K562 (cell line): ENCODE data around the gene FAAP100. TPM values are rescaled to one million over a fixed set of nuclear protein-coding genes. Genes with fewer than 3 reads are reported as not detected.

Experiments used
- BHLHE40 ChIP-seq: IDR thresholded peaks from 2 replicates; pipeline ENCODE4 v1.6.1; 2011; ENCODE audit warnings: low read length, improper control_type of control experiment
- BRD4 ChIP-seq: fragments of 200-600 bp; sonication (generic); IDR thresholded peaks from 2 replicates; pipeline ENCODE4 v1.6.1; 2017; ENCODE audit warnings: inconsistent platforms
- BRF1 ChIP-seq: IDR thresholded peaks from 3 replicates; pipeline ENCODE4 v1.6.1; 2011; ENCODE audit warnings: borderline replicate concordance, mild to moderate bottlenecking; ENCODE audit not compliant: insufficient read length; ENCODE audit errors: extremely low read depth
- CREB3L1 ChIP-seq: fragments of 450-650 bp; IDR thresholded peaks from 2 replicates; pipeline ENCODE4 v1.6.1; 2014; ENCODE audit warnings: low read depth, mild to moderate bottlenecking, moderate library complexity, borderline replicate concordance
- MTA2 ChIP-seq: fragments of 450-650 bp; IDR thresholded peaks from 2 replicates; pipeline ENCODE4 v1.6.1; 2016; ENCODE audit warnings: low read depth
- NCOA2 ChIP-seq, 2 experiments: fragments of 450-650 bp; IDR thresholded peaks; 2 replicates each; pipeline ENCODE4 v1.6.1; 2018; ENCODE audit warnings: mild to moderate bottlenecking in 2 of 2, moderate library complexity in 1 of 2; ENCODE audit not compliant: partially characterized antibody in 2 of 2
- NKRF ChIP-seq: fragments of 450-650 bp; IDR thresholded peaks from 2 replicates; pipeline ENCODE4 v1.6.1; 2016; ENCODE audit warnings: borderline replicate concordance
- NR2C2 ChIP-seq, 2 experiments: fragments of 200-800 bp in 1 of 2; sonication (Bioruptor generic) in 1 of 2; sonication (generic) in 1 of 2; formaldehyde crosslinking in 1 of 2; IDR thresholded peaks; 2 replicates each; pipeline versions ENCODE4 v1.6.1 to v1.8.0; 2016 to 2022; ENCODE audit warnings: mild to moderate bottlenecking in 1 of 2, missing compliant biosample characterization in 1 of 2, missing genetic modification characterization in 1 of 2, missing genetic modification reagents in 1 of 2
- PRMT5 ChIP-seq: sonication (generic); formaldehyde crosslinking; IDR thresholded peaks from 2 replicates; pipeline ENCODE4 v1.5.0; 2020; ENCODE audit warnings: missing genetic modification reagents
- TAL1 ChIP-seq: fragments of 450-650 bp; IDR thresholded peaks from 2 replicates; pipeline ENCODE4 v1.6.1; 2016; ENCODE audit warnings: mild to moderate bottlenecking
- XRCC5 ChIP-seq: fragments of 200-400 bp; formaldehyde crosslinking; IDR thresholded peaks from 2 replicates; pipeline ENCODE4 v1.6.1; 2017; ENCODE audit warnings: low read depth, mild to moderate bottlenecking, low read length
- ZNF124 ChIP-seq: sonication (generic); formaldehyde crosslinking; IDR thresholded peaks from 2 replicates; pipeline ENCODE4 v1.8.1; 2022; ENCODE audit warnings: missing genetic modification reagents
- ZNF41 ChIP-seq: fragments of 250-450 bp; sonication (Bioruptor Pico); conservative IDR thresholded peaks from 2 replicates; pipeline ENCODE4 v1.4.0; 2020; ENCODE audit warnings: mild to moderate bottlenecking
- ZNF695 ChIP-seq: fragments of 450-650 bp; formaldehyde crosslinking; IDR thresholded peaks from 2 replicates; pipeline ENCODE4 v1.4.0; 2020; ENCODE audit warnings: mild to moderate bottlenecking, moderate library complexity
- ZSCAN29 ChIP-seq: fragments of 450-650 bp; IDR thresholded peaks from 2 replicates; pipeline ENCODE4 v1.6.1; 2017
- polyA plus RNA-seq, 8 experiments: library from polyadenylated mRNA; depleted of rRNA in 4 of 8; stranded (reverse) in 5 of 8; unstranded in 3 of 8; fragments of >200 nt; fragmentation: Nextera tagmentation in 2 of 8; fragmentation: Illumina TruSeq in 1 of 8; extraction: Ambion mirVana in 2 of 8; extraction: Trizol in 1 of 8; gene quantifications; 2 replicates each; pipeline versions ENCODE4 v1.2.1 to v1.2.3, GENCODE V29; 2011 to 2014; ENCODE audit warnings: inconsistent platforms in 1 of 8, missing spikeins in 1 of 8
- total RNA-seq, 7 experiments: library from RNA; depleted of rRNA in 6 of 7; stranded (reverse); fragments of >200 nt in 6 of 7; fragmentation: Illumina TruSeq in 2 of 7; extraction: Trizol in 2 of 7; gene quantifications; 2 replicates each; pipeline versions ENCODE4 v1.2.1 to v1.2.3, GENCODE V29; 2011 to 2021; ENCODE audit warnings: low replicate concordance in 1 of 7
- TF ChIP-seq, protein P1 (sequence below): fragments of 150-350 bp; IDR thresholded peaks from 2 replicates; pipeline ENCODE4 v1.6.1; 2014; ENCODE audit warnings: low read depth, mild to moderate bottlenecking, low read length, borderline replicate concordance
- TF ChIP-seq, protein P2 (sequence below): fragments of 450-650 bp; IDR thresholded peaks from 2 replicates; pipeline ENCODE4 v1.6.1; 2018; ENCODE audit not compliant: partially characterized antibody

FAAP100 gene
- total and polyA plus RNA-seq, 9 of the 15 experiments (the other 6 are each of a cell fraction or from before 2014, with no cell fraction given), result 0.31 to 51.2 (median 12.6) TPM

- TF ChIP-seq, protein P1, sequence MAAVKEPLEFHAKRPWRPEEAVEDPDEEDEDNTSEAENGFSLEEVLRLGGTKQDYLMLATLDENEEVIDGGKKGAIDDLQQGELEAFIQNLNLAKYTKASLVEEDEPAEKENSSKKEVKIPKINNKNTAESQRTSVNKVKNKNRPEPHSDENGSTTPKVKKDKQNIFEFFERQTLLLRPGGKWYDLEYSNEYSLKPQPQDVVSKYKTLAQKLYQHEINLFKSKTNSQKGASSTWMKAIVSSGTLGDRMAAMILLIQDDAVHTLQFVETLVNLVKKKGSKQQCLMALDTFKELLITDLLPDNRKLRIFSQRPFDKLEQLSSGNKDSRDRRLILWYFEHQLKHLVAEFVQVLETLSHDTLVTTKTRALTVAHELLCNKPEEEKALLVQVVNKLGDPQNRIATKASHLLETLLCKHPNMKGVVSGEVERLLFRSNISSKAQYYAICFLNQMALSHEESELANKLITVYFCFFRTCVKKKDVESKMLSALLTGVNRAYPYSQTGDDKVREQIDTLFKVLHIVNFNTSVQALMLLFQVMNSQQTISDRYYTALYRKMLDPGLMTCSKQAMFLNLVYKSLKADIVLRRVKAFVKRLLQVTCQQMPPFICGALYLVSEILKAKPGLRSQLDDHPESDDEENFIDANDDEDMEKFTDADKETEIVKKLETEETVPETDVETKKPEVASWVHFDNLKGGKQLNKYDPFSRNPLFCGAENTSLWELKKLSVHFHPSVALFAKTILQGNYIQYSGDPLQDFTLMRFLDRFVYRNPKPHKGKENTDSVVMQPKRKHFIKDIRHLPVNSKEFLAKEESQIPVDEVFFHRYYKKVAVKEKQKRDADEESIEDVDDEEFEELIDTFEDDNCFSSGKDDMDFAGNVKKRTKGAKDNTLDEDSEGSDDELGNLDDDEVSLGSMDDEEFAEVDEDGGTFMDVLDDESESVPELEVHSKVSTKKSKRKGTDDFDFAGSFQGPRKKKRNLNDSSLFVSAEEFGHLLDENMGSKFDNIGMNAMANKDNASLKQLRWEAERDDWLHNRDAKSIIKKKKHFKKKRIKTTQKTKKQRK, result no peak
- TF ChIP-seq TAL1, result no peak
- TF ChIP-seq BRF1, result no peak
- TF ChIP-seq NCOA2 (IDR thresholded peaks at IDR 0.05; ENCODE audit: partially characterized antibody in 2 of 2), result no peak
- no peak; the same call in 1 of the 2 replicates for TF ChIP-seq ZNF124 (CRISPR knock-in tag)
- TF ChIP-seq XRCC5, result 0 out of 2 replicates have a peak, but pooled peaks have one; percentile 42
- no peak for TF ChIP-seq ZNF695 (CRISPR knock-in tag)
- TF ChIP-seq BRD4, result no peak
- no peak for TF ChIP-seq ZNF41
- no peak for TF ChIP-seq BHLHE40
- TF ChIP-seq CREB3L1, result no peak
- TF ChIP-seq ZSCAN29, result no peak
- TF ChIP-seq NKRF, result 0 out of 2 replicates have a peak, but pooled peaks have one; percentile 8
- no peak for TF ChIP-seq MTA2
- TF ChIP-seq NR2C2 (CRISPR knock-in tag; IDR thresholded peaks at IDR 0.05), result 0 out of 2 replicates have a peak, but pooled peaks have one; percentile 53
- TF ChIP-seq NR2C2 (tag; IDR thresholded peaks at IDR 0.05), result peak; percentile 62; the same call in 1 of the 2 replicates
- TF ChIP-seq PRMT5 (CRISPR knock-in tag), result no peak
- TF ChIP-seq, protein P2, sequence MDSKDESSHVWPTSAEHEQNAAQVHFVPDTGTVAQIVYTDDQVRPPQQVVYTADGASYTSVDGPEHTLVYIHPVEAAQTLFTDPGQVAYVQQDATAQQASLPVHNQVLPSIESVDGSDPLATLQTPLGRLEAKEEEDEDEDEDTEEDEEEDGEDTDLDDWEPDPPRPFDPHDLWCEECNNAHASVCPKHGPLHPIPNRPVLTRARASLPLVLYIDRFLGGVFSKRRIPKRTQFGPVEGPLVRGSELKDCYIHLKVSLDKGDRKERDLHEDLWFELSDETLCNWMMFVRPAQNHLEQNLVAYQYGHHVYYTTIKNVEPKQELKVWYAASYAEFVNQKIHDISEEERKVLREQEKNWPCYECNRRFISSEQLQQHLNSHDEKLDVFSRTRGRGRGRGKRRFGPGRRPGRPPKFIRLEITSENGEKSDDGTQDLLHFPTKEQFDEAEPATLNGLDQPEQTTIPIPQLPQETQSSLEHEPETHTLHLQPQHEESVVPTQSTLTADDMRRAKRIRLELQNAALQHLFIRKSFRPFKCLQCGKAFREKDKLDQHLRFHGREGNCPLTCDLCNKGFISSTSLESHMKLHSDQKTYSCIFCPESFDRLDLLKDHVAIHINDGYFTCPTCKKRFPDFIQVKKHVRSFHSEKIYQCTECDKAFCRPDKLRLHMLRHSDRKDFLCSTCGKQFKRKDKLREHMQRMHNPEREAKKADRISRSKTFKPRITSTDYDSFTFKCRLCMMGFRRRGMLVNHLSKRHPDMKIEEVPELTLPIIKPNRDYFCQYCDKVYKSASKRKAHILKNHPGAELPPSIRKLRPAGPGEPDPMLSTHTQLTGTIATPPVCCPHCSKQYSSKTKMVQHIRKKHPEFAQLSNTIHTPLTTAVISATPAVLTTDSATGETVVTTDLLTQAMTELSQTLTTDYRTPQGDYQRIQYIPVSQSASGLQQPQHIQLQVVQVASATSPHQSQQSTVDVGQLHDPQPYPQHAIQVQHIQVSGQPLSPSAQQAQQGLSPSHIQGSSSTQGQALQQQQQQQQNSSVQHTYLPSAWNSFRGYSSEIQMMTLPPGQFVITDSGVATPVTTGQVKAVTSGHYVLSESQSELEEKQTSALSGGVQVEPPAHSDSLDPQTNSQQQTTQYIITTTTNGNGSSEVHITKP, result no peak
These were observed 39.4 kb downstream of the FAAP100 start, which contains the start of gene ACTG1 (continued) for GRCh38 chr17:81512562-81513371.
